ENCODE measurements around the gene TULP4.
"Not testable (repeated sequence)": the region's sequence is repeated elsewhere in the genome, so short reads cannot be mapped to it uniquely, and the experiment has no call there.

TULP4 gene

DNA sequence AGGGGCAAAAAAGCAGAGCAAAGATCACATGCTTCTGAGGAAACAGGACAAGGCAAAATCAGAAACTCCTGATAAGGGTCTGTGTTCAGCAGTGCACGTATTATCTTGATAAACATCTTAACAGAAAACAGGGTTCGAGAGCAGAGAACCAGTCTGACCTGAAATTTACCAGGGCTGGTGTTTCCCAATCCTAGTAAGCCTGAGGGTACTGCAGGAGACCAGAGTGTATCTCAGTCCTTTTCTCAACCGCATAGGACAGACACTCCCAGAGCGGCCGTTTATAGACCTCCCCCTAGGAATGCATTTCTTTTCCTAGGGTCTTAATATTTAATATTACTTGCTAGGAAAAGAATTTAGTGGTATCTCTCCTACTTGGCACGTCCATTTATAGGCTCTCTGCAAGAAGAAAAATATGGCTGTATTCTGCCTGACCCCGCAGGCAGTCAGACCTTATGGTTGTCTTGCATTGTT is 15.4 kb upstream of the TULP4 start:
- DNase-seq = not testable (repeated sequence)

DNA sequence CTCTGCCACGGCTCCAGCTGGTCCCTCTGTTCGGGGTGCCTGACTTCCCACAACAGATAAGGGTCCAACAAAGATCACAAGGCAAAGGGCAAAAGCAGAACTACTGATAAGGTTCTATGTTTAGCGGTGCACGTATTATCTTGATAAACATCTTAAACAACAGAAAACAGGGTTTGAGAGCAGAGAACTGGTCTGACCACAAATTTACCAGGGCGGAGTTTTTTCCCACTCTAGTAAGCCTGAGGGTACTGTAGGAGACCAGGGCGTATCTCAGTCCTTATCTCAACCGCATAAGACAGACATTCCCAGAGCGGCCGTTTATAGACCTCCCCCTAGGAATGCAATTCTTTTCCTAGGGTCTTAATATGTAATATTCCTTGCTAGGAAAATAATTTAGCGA is 14.6 kb upstream of the TULP4 start:
- DNase-seq = not testable (repeated sequence)

DNA sequence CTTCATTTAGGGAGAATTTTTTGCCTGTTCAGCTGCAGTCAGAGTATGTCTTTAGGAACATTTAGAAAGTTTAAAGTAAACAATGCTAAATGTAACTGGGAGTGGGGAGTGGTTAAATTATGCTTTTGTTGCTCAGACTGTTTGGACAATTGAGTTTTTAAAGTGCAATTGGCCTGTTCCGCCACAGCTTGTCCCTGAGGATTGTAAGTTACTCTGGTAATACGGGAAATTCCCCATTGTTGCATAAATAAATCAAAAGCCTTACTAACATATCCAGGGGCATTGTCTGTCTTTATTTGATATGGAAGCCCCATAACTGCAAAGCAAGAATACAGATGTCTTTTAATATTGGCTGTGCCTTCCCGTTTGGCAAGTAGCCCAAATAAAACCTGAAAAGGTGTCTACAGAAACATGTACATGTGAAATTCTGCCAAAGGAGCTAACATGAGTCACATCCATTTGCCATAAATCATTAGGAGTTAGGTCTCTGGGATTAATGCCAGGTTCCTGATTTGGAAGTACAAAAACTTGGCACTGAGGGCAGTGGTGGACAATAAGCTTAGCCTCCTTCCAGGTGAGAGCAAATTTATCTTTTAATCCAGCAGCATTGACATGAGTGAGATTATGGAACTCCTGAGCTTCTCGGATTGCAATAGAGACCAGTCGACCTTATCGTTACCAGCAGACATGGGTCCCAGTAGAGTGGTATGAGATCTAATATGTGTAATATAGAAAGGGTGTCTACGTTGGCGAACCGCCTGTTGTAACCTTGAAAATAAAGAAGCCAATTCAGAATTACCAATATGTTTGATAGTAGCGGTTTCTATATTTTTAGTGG is 11.7 kb upstream of the TULP4 start:
- DNase-seq = not testable (repeated sequence)

DNA sequence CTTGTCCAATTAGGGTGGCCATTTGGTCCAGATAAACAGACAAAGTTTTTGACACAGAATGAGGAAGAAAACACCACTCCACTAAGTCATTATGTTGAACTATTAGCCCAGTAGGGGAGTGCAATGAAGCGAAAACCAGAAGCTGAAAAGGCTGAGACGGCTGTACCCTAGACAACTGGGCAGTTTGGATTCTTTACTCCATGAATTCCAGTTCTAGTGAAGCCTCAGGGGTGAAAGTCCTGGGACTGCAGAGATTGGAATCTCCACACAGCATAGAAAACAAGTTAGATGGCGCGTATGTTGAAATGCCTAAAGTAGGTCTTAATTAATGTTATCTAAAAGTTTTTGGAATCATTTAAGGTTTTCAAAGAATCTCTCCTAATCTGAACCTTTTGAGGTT is 10.7 kb upstream of the TULP4 start:
- DNase-seq = not testable (repeated sequence)

DNA sequence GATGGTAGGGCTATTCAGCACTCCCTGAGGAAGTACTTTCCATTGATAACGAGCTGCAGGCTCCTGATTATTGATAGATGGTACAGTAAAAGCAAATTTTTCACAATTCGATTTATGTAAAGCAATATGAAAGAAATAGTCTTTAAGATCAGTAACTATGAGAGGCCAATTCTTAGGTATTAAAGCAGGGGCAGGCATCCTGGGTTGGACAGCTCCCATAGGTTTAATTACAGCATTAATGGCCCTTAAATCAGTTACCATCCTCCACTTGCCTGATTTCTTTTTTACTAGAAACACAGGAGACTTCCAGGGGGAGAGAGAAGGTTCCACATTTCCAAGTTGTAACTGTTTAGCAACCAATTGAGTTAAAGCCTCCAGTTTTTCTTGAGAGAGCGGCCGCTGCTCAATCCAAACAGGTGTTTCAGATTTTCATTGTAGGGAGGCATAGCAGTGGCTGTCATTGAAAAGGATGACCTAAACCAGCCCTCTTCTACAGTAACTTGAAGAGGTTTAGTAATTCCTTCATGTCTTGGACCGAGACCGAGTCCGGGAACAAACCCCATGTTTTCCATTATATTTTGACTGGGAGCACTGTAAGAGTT is 10.0 kb upstream of the TULP4 start:
- not testable (repeated sequence) for DNase-seq

DNA sequence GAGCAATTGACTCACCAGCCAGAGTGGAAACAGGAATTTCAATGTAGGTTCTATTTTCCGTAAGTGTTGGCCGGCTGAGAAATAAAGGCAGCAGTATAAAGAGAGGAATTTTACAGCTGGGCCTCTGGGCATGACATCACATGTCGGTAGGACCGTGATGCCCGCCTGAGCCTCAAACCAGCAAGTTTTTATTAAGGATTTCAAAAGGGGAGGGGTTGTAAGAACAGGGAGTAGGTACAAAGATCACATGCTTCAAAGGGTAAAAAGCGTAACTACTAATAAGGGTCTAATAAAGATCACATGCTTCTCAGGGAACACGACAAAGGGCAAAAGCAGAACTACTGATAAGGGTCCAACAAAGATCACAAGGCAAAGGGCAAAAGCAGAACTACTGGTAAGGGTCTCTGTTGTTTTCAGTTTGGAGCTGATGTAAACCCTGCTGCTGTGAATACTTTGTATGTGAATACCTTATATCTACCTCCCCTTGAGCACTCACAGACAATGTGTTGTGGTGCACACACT is 9.0 kb upstream of the TULP4 start:
- no peak for DNase-seq

DNA sequence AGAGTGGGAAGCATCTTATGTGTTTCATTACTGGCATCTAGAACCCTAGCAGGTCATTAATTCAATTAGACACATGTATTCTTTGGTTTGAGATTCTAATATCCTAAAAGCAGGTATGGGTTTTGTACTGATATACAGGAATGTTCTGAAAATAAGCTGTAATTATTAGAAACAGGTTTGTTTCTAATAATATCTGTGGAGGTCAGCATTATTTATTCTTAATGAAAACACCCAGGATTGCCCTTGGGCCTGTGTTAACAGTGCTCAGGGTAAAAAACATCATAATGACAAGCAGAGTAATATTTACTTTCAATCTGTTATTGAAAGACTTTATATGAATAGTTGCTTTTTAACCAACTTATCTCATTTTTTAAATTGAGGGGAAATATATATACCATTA is 8.0 kb upstream of the TULP4 start:
- DNase-seq = no peak

DNA sequence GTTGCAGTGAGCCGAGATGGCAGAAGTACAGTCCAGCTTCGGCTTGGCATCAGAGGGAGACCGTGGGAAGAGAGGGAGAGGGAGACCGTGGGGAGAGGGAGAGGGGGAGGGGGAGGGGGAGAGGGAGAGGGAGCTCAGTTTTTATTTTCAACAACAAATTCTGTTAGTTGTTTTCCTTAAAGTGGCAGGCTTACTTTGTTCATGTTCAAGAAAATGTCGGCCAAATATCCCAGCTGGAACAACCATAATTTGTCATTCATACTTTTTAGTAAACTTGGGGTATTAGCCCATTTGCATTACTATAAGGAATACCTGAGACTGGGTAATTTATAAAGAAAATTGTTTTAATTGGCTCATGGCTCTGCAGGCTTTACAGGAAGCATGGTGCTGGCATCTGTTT is 2.5 kb upstream of the TULP4 start:
- DNase-seq = no peak

DNA sequence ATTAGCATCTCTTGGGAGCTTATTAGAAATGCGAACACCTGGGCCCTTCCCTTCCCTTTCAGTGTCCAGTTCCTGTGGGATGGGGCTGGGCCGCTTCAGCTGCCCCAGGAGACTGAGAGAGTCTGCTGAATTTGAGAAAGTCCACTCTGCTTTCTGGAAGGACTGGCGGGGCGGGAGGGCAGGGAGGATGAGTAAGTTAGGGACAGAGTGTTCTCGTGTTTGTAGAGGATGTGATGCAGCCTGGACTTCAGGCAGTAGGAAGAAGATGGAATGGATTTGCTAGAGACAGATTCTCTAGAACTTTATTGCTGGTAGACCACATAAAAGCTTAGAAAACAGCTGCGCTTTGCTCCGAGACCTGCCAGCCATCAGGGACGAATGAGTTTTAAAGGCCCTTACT is 1.1 kb upstream of the TULP4 start:
- no peak for DNase-seq

DNA sequence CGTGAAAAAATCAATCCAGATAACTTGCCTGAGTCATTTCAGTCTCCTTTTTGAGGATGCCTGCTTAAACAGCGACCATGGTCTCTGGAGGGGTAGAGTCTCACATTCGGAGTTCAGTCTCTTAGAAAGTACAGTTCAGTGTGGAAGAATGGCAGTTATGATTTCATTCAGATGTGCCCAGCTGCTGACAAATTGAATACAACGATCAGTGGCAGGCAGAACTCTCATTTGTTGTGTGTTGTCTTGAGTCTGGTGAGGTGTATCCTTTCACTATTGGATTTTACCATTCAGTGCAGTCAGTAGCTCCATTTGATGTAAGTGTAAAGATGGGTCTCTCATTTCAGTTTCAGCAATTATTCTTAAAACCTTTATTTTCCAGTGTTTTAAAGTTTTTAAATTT is 639 bp upstream of the TULP4 start:
- no peak for DNase-seq

DNA sequence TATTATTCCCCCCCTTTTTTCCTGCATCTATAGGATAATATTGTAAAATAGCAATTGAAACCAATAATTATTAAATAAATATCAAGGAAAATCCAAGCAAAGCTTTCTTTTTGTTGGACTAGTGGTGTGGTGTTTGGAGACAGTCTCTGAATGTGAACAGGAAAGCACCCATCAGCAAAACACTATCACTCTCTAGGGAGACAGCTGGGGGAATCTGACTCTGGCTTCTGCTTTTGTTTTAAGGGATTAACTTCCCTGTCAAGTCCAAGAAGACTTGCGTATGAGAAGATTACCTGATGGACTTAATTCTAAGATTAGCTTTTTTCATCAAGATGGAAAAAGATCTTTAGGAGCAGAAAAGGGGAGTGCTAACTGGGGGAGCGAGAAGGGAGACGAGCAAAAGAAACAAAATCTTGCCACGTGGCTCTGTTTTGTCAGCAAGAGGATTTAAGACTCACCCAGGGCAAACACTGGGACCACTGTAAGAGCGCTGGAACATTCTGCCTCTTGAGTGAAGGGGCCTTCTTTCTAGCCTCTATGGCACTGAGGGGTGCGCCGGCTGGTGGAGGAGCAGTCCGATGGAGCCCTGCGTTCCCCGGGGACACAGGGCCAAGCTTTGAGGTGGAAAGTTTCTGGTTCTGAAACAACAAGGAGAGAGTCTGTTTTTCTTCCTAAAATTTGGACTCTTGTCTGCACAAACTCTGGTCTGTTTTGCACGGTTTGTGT is 570 bp downstream of the TULP4 start:
- DNase-seq = no peak

DNA sequence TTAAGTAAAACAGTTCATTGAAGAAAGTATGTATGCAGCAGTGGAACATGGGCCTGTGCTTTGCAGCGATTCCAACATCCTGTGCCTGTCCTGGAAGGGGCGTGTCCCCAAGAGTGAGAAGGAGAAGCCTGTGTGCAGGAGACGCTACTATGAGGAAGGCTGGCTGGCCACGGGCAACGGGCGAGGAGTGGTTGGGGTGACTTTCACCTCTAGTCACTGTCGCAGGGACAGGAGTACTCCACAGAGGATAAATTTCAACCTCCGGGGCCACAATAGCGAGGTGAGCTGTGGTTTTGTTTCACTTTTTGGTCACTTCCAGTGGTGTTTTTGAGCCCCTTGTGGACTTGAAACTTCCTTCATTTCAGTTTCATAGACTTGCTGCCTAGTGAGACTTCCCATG is 1.7 kb downstream of the TULP4 start:
- DNase-seq = no peak

DNA sequence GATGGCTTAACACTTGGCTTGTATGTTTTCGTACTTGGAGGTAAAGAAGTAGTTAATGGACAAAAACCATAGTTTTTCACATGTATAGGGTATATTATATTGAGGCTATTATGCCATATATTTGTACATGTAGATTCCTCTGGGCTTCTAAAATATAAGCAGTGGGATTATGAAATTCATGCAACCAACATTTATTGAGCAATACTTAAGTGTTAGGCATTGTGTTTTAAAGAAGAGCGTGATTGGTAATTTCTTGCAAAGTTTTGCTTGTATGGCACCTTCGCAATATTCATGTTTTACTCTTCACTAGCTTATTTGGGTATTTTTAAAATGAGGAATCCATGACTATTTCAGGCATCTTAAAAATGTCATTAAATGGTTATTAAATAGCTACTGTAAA is 2.5 kb downstream of the TULP4 start:
- no peak for DNase-seq

DNA sequence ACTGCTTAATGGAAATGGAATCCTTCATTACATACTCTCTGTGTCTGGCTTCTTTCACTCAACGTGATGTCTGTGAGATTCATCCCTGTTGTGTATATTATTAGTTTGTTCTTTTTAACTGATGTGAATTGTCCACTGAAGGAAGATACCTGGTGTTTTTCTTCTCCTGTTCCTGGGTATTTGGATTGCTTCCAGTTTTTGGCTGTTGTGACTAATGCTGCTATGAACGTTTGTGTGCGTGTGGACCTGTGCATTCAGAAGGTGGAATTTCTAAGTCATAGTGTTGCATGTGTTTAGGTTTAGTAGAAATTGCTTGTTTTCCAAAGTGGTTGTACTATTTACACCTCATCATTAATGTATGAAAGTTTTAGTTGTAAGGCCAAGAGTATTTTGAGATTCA is 3.8 kb downstream of the TULP4 start:
- DNase-seq = no peak

DNA sequence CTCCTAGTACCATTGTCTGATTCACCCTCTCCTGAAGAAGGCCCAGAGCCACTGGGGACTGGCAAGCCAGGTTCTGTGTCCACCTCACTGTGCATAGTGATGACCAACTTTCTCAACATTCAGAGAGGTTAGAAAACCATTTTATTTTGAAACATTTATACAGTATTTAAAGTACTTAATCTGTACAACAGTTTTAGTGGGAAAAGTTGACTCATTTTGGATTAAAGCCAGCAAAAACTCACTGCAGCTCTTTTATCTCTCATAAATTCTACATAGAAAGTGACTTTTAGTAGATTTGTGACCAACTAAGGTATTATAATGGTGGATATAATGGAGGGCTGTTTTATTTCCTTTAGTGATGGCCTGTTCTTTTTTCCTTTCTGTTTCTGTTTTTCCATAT is 9.7 kb downstream of the TULP4 start:
- DNase-seq = no peak

DNA sequence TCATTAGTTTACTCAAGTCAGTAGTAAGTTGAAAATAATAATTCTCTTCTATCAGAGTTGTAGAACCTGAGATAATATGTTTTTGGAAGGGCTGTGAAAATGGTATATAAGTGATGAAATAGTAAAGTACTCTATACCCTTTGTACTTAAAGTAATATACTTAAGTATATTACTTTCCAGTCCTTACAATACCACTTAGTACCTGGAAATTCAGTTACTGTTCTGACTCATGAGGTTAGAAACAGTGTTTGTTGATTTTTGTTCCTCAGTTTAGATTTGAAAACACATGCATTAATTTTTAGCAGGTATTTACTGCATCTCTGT is 10.1 kb downstream of the TULP4 start:
- DNase-seq = no peak

DNA sequence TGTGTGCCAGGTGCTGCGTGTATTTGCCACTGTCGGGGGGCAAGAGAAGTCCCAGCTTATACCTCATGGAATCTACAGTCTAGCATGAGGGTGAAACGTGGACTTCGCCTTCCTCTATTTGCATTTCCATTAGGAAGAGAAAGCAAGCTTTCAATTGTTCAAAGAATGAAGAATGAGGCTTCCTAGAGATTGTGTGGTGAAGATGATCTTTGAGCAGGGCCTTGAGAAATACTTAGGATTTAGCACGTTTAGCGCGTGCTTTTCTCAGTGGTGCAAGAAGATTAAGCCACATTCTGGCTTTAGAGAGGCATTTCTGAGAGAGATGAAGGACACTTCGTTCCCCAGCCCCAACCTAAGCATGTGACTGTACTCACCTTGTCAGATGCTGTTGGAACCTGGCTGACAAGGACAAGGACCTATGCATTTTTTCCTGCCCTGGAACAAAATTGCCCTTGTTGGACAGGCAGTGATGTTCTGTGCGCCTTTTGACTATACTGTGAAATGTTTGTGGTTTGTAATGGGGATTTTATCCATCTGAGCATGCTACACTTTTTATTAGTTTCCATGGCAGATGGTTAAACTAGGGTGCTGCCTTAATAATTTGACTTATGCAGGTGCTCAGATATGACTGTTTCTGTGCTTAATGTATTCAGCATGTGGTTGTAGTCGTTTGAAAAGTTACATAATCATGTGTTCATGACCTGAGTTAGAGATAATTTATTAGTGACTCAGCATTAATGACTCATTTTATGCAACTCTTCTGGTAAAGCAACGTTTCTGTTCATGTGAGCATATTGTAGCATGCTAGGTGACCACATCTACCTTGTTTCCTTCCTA is 10.7 kb downstream of the TULP4 start:
- DNase-seq = no peak

DNA sequence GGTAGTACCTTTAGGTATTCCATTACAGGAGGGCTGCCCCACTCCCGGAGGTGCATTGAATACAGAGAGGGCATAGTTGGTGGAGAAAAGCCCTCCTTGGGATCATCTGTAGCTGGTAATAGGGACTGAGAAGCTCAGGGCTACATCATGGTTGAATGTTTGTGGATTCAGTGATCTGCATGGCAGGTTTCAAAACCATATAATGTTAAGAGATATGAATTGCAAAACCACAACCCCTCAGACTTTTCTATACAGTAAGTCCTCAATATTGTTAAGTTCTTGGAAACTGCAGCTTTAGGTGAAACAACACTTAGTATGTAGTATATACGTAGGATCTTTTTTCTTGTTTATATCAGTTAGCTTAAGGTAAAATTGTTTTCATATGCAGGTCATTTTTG is 11.3 kb downstream of the TULP4 start:
- DNase-seq = no peak

DNA sequence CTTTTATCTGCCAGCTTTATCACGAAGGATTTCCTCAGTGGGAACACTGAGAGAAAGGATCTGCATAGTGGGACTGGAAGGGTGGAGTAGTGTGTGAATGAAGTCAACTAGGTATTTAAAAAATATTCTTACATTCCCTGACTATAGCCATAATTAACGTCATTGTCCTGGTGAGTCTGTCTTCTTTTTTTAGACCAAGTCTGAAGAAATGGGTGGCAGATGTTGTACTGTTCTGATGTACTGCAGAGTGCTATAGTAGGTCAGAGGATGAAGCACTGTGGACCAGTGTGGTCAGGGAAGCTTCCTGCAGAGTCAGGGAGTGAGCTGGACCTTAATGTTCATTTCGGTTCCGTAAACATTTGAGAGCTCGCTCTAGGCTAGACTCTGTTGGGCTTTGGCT is 11.9 kb downstream of the TULP4 start:
- DNase-seq = no peak

DNA sequence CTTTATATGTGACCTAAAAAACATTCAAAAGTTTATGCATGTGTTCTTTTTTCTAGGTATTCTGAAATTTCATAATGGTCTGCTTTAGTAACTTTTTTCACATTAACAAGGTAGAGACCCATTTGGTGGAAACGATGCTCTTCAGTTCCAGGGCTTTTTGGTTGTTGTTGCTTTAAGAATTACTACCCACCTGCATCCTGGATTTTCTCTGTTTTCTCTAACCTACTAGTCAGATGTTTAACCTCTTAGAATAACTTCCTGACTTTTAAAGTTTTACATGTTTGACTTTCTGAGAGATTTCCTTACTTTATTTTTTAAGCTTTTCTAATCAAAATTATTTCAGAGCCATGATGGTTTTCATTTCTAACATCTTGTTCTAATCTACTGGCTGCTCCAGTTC is 14.9 kb downstream of the TULP4 start:
- no peak for DNase-seq

DNA sequence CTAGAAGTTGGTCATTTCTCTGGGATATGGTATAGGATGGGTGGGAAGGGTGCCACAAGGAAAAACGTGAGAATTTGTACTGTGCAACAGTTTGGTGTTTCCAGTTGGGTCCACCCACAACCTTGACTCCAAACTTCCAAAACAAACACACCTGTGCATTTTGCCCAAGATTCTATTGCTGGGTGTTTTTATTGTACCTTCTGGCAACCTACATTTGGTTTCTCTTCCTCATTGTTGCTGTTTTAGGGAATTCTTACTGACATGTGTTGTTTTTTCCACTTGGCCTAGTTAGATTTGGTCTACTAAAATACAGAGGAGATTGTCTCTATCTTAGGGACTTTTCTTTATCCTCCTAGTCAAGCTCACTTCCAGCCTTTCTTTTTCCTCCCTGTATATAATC is 16.7 kb downstream of the TULP4 start:
- no peak for DNase-seq

DNA sequence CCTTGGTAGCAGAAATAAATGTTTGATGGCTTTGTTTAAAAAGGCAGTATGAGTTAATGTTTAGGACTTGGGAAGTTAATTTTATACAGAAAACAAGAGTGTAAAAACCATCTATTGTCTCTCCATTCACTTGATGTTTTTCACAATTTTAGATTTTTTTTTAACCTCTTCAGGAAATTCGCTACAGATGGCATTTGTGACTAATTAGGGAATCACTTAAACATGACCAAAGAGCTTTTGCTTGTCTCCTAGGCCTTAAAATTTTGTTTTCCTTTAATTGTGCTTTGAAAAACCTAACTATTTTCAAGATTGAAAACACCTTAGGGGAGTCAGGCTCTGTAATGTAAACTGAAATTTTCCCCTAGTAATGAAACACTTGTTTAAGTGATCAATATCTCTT is 17.3 kb downstream of the TULP4 start:
- no peak for DNase-seq

DNA sequence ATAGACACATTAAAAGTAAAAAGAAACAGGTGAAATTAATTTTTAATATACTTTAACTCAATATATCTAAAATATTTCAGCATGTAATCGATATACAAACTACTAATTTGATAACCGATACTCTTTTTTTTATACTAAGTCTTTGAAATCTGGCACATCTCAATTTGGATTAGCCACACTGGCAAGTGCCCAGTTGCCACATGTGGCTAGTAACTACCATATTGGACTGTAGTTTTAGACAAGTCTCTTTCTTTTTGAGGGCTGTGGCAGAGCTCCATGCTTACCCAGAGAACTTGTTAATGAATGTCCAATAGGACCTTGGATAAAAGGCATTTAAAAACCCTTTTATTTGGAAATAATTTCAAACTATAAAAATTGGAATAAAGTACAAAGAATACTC is 17.8 kb downstream of the TULP4 start:
- DNase-seq = no peak
